ENCODE results near the gene CDC42.

DNA sequence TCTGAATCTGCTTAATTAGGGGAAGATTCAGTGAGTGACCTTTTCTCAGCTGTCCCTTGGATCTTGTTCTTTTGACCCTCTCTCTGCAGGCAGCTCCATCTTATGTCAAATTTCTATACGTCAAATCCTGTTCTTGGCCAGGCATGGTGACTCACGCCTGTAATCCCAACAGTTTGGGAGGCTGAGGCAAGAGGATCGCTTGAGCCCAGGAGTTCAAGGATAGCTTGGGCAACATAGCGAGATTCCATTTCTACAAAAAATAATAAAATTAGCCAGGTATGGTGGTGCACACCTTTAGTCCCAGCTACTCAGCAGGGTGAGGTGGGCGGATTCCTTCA, 12.3 kb upstream of the CDC42 start:
- TF ChIP-seq POLR2A (IDR thresholded peaks at IDR 0.05; ENCODE audit: low read length) (no peak), GATA1 (IDR thresholded peaks at IDR 0.05; ENCODE audit: low read depth, low read length) (no peak)

All from erythroblast (primary cell).